SIG-M5 (cell line): ENCODE measurements around the gene GRK3.

ENCODE experiments used
- DNase-seq: peaks from one replicate; lab custom pipeline; 2025; lab: John Stamatoyannopoulos, UW

Gene GRK3

DNA sequence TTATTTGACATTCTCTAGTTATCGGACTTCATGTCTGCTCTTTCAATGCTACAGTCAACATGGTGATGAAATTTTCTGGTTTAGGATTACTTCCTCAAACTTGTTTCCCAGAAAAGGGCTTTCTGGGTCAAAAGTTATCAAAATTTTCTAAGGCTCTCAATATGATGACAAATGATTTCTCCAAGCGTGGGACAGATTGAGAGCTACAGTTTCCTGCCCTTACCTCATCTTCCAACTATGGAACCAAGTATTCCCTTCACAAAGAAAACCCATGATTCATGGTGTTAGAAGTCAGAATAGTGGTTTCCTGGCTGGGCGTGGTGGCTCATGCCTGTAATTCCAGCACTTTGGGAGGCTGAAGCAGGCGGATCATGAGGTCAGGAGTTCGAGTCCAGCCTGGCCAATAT lies 195.4 kb downstream of the GRK3 start:
- no peak for DNase-seq

DNA sequence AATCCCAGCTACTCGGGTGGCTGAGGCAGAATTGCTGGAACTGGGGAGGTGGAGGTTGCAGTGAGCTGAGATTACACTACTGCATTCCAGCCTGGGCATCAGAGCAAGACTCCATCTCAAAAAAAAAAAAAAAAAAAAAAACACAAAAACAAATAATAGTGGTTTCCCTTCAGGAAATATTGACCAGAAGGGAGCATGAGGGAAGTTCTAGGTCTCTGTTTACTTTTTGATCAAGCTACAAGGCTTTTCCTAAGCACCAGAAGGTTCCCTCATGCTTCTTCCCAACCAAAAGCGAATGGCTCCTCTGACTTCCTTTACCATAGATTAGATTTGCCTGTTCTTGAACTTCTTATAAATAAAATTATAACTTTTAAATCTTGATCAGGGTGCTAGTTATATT lies 195.8 kb downstream of the GRK3 start:
- DNase-seq: no peak

DNA sequence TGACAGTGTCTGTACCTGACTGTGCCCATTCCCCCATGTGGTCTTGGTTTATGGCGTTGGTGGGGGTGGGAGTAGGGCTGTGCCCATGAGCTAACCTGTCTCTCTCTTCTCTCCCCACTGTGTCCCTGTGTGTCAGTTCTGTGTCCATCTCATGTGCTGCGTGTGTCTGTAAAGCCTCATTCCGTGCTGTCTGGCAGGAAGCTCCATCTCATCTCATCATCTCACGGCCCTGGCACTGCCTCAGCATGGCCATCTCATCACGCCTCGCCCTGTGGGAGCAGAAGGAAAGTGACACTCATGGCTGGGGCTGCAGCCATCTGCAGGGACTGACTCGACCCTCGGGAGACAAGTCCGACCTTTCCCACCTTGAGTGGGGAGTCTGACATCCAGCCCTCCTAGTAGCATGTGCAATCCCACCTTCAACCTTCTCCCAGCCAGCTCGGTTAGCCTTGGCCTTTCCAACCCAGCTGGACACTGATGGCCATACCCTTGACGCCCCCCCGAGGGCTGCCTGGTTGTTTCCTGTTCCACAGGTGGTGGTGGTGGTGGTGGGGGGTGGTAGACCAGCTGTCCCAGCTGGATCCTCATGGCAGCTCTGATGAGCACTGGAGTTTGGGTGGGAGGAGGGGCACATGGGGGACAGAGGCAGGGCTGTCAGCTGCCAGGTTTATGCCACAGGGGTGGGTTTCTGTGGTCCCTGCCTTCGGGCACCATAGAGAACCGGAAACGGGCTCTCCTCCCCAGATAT lies 196.5 kb downstream of the GRK3 start:
- no peak for DNase-seq

GRCh38 chr22:25762147-25762546 lies 197.7 kb downstream of the GRK3 start:
- DNase-seq: no peak

DNA sequence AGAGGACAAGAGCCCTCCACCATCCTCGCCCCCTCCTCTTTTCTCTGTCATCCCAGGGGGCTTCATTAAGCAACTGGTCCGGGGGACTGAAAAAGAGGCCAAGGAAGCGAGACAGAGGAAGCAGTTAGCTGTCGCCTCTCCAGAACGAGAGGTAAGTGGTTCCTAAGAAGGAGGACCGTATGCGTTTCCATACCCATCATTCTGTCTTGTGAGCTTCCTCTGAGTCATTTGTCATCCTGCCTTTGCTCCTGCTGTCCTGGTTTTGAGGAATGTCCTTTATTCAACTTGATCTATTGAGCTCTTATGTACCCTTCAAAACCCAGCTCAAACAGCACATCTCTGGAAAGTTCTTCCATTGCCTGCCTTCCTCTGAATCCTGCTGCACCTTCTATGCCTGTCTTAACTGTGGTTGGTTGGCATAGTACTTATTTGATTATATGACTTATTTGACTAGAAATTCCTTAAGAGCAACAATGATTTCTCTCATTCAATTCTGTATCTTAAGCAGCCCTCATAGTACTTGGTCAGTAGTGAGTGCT lies 198.8 kb downstream of the GRK3 start:
- DNase-seq: no peak

- DNase-seq: no peak
Observed at GRCh38 chr22:25764270-25765015, 200.0 kb downstream of the GRK3 start.

GRCh38 chr22:25765016-25765367 lies 200.5 kb downstream of the GRK3 start:
- DNase-seq: no peak

DNA sequence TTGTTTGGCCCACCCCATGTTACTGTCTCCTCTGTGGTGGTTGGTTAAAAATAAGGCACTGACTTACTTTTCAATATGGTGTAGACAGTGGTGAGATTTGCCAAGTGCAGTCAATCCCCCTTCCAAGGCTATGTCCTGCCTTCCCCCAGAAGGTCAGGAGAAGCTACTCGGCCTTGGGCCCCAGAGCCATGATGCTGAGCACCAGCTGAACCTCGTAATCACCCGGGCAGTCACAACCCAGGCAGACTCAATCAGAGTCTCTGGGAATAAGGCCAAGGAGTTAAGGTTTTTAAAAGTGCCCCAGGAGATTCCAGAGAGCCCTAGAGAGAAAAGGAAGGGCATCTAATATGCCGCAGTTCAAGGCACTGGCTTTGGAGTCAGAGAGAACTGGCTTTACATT lies 201.3 kb downstream of the GRK3 start:
- DNase-seq: no peak

GRCh38 chr22:25766418-25766817 lies 201.9 kb downstream of the GRK3 start:
- DNase-seq: no peak

DNA sequence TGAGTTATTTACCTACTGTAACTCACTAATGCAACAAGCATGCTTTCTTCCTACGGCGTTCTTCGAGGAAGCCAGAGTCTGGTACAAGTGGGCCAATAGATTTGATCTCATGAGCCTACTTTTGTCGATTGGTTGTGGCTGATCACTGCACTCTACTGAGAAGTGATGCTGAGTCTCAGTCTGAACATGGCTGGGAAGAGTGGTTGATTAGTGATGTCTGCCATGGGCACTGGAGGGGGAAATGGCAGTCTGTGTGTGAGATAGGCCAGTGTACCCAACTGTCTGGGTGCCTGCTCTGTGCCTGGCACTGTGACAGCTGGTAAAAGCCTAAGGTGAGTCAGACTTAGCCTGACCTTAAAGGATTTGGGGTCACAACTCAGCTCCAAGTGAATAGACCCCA lies 205.9 kb downstream of the GRK3 start:
- DNase-seq: no peak

GRCh38 chr22:25772288-25772687 lies 207.8 kb downstream of the GRK3 start:
- DNase-seq: no peak

DNA sequence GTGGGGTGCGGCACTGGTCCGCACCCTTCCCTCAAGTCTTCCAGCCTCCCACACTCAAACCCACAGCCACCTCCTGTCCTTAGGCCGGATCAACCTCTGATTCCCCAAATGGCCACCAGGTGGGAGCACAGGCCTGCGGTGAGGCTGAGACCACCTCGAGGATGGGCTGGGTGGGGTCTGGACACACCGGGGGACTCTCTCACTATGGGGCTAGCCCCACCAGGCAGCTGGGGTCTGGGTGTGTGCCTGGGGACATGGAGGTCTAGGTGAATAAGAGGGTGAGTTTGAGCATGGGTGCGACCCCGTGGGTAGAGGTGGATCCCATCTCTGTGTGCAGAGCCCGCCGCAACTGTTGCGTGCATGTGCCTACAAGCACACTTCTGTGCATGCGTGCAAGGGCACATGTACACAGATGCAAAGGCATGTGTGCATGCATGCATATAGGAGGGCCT lies 210.1 kb downstream of the GRK3 start:
- no peak for DNase-seq

DNA sequence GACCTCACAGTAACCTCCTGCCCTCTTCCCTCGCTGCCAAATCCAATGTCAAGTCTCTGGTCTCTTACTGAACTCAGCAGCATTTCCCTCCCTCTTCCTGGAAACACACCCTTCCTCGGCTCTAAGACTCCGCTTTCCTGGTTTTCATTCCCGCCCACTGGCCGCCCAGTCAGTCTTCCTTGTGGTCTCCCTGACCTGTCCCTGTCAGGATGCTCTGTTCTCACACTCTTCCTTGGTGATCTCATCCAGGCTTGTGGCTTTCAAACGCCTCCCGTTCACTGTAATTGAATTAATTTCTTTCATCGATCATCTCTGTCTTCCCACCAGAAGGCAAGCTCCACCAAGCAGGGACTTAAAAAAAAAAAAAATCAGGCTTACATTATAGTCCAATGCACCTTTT lies 211.1 kb downstream of the GRK3 start:
- DNase-seq: no peak

DNA sequence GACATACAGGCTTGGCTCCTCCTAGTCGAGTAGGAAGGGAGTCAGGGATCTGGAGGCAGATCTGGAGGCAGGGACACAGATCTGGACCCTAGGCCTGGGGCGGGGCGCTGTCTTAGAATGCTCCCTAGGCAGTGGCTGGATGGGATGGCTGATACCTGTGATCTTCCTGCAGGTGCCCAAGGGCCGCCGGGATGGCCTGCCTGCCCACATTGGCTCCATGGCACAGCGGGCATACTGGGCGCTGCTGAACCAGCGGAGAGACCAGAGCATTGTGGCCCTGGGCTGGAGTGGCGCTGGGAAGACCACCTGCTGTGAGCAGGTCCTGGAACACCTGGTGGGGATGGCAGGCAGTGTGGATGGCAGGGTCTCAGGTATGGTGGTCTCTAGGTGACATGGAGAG lies 212.9 kb downstream of the GRK3 start:
- DNase-seq: no peak

GRCh38 chr22:25777870-25778269 lies 213.4 kb downstream of the GRK3 start:
- no peak for DNase-seq
